ENCODE data around the gene MAN1C1. TPM values are rescaled to one million over a fixed set of nuclear protein-coding genes. Genes with fewer than 3 reads are reported as not detected.

The MAN1C1 gene
- total and polyA plus RNA-seq, 2 donors (not counting 1 experiment from before 2014, with no cell fraction given), result 0.31 to 0.89 TPM

DNA sequence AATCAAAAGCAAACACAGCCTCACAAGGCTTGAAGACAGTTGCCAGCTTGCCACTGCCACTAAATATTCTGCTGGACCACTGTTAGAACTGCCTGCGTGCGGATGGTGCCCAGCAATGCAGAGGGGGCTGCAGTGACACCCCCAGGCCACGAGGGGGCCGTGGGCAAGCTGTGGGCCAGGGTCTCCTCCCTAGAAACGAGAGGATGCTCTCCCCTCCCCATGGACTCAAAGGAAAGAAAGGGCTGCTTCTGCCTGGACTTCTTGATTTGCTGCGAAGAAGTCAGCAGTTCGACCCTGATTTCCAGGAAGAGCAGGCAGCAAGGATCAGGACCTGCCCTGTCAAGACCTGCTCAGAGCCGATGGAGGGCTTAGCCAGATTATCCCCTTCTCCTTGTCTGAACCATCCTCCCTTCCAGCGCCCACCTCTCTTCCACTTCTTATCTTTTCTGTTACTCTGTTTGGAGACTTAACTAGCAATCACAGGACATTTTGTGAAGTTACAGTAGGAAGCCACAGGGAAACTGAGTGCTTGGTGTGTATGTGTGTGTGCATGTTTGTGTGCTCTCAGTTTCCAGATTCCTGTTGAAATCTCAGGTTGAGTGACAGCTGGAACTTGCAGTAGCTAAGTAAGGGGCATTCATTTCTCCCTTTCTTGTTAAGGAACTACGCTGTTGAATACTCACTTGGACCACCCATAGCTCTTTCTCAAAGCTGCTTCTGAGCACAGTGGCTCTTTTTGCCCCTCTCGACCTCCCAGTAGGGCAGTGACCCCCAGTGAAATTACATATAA, 2.7 kb downstream of the MAN1C1 start:
- Histone ChIP-seq H3K4me2 (replicated peaks; ENCODE audit: low read depth, low read length, poor library complexity, severe bottlenecking) (peak overlapping the region; percentile 10), H3K9me3 (ENCODE audit: control extremely low read depth in 1 of 3, control insufficient read depth in 2 of 3, insufficient read depth in 1 of 3, low read length in 2 of 3) (no peaks in the 10 kb centered on the region), H2AFZ (ENCODE audit: insufficient read depth, low read depth, low read length, poor library complexity, severe bottlenecking) (no peak overlapping the region), H3K27ac (ENCODE audit: low read length in 2 of 2) (no peak overlapping the region), H3K27me3 (replicated peaks in 1 of 4; ENCODE audit: control extremely low read depth in 1 of 4, control insufficient read depth in 3 of 4, insufficient read depth in 4 of 4, low read length in 3 of 4) (peaks cover 0 to 55% (median 31%) of the 10 kb centered on the region in 4 experiments), H4K20me1 (ENCODE audit: control insufficient read depth, insufficient read depth, low read length, poor library complexity, severe bottlenecking) (no peaks in the 10 kb centered on the region), H3K79me2 (ENCODE audit: control insufficient read depth, insufficient read depth, low read length) (no peaks in the 10 kb centered on the region), H3K4me1 (ENCODE audit: control insufficient read depth in 2 of 2, insufficient read depth in 2 of 2, low read length in 2 of 2) (peaks cover 8 to 22% of the 10 kb centered on the region in 2 donors), H3K36me3 (replicated peaks in 1 of 2; ENCODE audit: control extremely low read depth in 1 of 2, control insufficient read depth in 1 of 2, extremely low read depth in 1 of 2, insufficient read depth in 2 of 2, low read length in 1 of 2) (no peaks in the 10 kb centered on the region), H3K4me3 (ENCODE audit: control extremely low read depth in 1 of 5, extremely low read depth in 1 of 5, insufficient read depth in 1 of 5, low read depth in 2 of 5, low read length in 4 of 5) (no peak overlapping the region), H3K9ac (ENCODE audit: low read length) (no peak overlapping the region)
- 56% methylated on average over 10 of the region's 11 CpGs for WGBS (ENCODE audit: insufficient coverage)
- TF ChIP-seq EZH2 (IDR thresholded peaks at IDR 0.05; ENCODE audit: borderline replicate concordance, insufficient read depth, low read depth, low read length, poor library complexity, severe bottlenecking), result no peak
- TF ChIP-seq, protein P1, sequence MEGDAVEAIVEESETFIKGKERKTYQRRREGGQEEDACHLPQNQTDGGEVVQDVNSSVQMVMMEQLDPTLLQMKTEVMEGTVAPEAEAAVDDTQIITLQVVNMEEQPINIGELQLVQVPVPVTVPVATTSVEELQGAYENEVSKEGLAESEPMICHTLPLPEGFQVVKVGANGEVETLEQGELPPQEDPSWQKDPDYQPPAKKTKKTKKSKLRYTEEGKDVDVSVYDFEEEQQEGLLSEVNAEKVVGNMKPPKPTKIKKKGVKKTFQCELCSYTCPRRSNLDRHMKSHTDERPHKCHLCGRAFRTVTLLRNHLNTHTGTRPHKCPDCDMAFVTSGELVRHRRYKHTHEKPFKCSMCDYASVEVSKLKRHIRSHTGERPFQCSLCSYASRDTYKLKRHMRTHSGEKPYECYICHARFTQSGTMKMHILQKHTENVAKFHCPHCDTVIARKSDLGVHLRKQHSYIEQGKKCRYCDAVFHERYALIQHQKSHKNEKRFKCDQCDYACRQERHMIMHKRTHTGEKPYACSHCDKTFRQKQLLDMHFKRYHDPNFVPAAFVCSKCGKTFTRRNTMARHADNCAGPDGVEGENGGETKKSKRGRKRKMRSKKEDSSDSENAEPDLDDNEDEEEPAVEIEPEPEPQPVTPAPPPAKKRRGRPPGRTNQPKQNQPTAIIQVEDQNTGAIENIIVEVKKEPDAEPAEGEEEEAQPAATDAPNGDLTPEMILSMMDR (IDR thresholded peaks at IDR 0.05), result peak; percentile 74
- no peak for ATAC-seq (ENCODE audit: low read depth)
- H3K4me3 Mint-ChIP-seq, result peak overlapping the region; percentile 84
- peaks cover 54% of the 10 kb centered on the region for H3K27me3 Mint-ChIP-seq
- H3K9me3 Mint-ChIP-seq (ENCODE audit: insufficient read depth), result no peaks in the 10 kb centered on the region
- DNase-seq, result peak; percentile 61
- H3K27ac Mint-ChIP-seq, result no peak overlapping the region
- intact Hi-C loops (cut with micrococcal nuclease), result loop anchor here (10.0 kb wide), 1 partner anchor 374 kb away; the partner anchor contains the start of gene RSRP1
- peaks cover 21% of the 10 kb centered on the region for H3K4me1 Mint-ChIP-seq
- CTCF ChIA-PET, result interaction anchor here (0.6 to 1.5 kb wide), 4 partner anchors 11 to 190 kb away, joined by 4 to 8 read pairs (median 4); no protein-coding TSS in a partner anchor
- POLR2A ChIA-PET, result no interaction called here

DNA sequence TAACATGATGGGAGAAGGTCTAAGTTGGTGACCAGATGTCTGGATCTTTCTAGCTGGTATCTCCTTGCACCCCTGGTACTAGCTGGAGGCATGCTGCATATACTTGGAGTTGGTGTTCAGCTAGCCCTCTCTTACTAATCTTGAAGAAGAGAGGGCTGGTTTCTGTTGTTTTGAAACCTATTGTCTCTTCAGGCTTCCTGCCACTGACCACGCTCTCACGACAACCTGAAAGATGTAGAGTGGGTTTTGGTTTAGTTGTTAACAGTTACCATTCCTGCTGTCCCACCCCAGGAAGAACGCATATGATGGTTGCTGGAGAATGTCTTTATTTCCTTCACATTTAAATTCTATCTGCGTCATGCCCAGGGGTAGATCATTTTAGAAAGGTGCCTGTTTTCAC, 3.6 kb downstream of the MAN1C1 start:
- CTCF ChIA-PET, result interaction anchor here (0.6 to 1.1 kb wide), 3 partner anchors 8 to 92 kb away, joined by 3 to 4 read pairs (median 4); no protein-coding TSS in a partner anchor
- DNase-seq (no peak), ATAC-seq (ENCODE audit: low read depth) (no peak)
- no peaks in the 10 kb centered on the region for H4K20me1 ChIP-seq (ENCODE audit: control insufficient read depth, insufficient read depth, low read length, poor library complexity, severe bottlenecking)
- WGBS (ENCODE audit: insufficient coverage), result no CpG with 5 or more reads among the region's 4 CpGs
- Mint-ChIP-seq H3K4me3 (no peak overlapping the region), H3K9me3 (ENCODE audit: insufficient read depth) (no peaks in the 10 kb centered on the region), H3K4me1 (peaks cover 16% of the 10 kb centered on the region), H3K27me3 (peaks cover 59% of the 10 kb centered on the region), H3K27ac (no peak overlapping the region)
- intact Hi-C loops (cut with micrococcal nuclease), result no loop called here
- H2AFZ ChIP-seq (ENCODE audit: insufficient read depth, low read depth, low read length, poor library complexity, severe bottlenecking), result no peak overlapping the region
- H3K4me1 ChIP-seq (ENCODE audit: control insufficient read depth in 2 of 2, insufficient read depth in 2 of 2, low read length in 2 of 2), result peaks cover 8 to 22% of the 10 kb centered on the region in 2 donors
- peaks cover 0 to 56% (median 32%) of the 10 kb centered on the region in 4 experiments for H3K27me3 ChIP-seq (replicated peaks in 1 of 4; ENCODE audit: control extremely low read depth in 1 of 4, control insufficient read depth in 3 of 4, insufficient read depth in 4 of 4, low read length in 3 of 4)
- no peak overlapping the region for H3K4me2 ChIP-seq (replicated peaks; ENCODE audit: low read depth, low read length, poor library complexity, severe bottlenecking)
- TF ChIP-seq, protein P1 (IDR thresholded peaks at IDR 0.05), result no peak
- no peak for TF ChIP-seq EZH2 (IDR thresholded peaks at IDR 0.05; ENCODE audit: borderline replicate concordance, insufficient read depth, low read depth, low read length, poor library complexity, severe bottlenecking)
- no peak overlapping the region for H3K9ac ChIP-seq (ENCODE audit: low read length)
- H3K79me2 ChIP-seq (ENCODE audit: control insufficient read depth, insufficient read depth, low read length), result no peaks in the 10 kb centered on the region
- H3K27ac ChIP-seq (ENCODE audit: low read length in 2 of 2), result no peak overlapping the region
- no peaks in the 10 kb centered on the region for H3K36me3 ChIP-seq (replicated peaks in 1 of 2; ENCODE audit: control extremely low read depth in 1 of 2, control insufficient read depth in 1 of 2, extremely low read depth in 1 of 2, insufficient read depth in 2 of 2, low read length in 1 of 2)
- POLR2A ChIA-PET, result no interaction called here
- no peaks in the 10 kb centered on the region for H3K9me3 ChIP-seq (ENCODE audit: control extremely low read depth in 1 of 3, control insufficient read depth in 2 of 3, insufficient read depth in 1 of 3, low read length in 2 of 3)
- H3K4me3 ChIP-seq (ENCODE audit: control extremely low read depth in 1 of 5, extremely low read depth in 1 of 5, insufficient read depth in 1 of 5, low read depth in 2 of 5, low read length in 4 of 5), result no peak overlapping the region
